Sigmoid colon (tissue), 4 donors: ENCODE measurements around the gene APBB1IP.

Experiments
- CTCF ChIP-seq, 4 experiments: fragments of 450-650 bp in 3 of 4; fragments of 200-600 bp in 1 of 4; IDR thresholded peaks; one replicate each; pipeline ENCODE4 v1.5.1; 2016 to 2019; ENCODE audit warnings: antibody characterized with exemption in 4 of 4, mild to moderate bottlenecking in 3 of 4, moderate library complexity in 2 of 4
- EP300 ChIP-seq, 4 donors: sonication (generic); formaldehyde crosslinking; IDR thresholded peaks; one replicate each; pipeline ENCODE4 v1.6.1; 2017; ENCODE audit warnings: antibody characterized with exemption in 4 of 4
- POLR2A ChIP-seq, 2 donors: fragments of 450-650 bp; IDR thresholded peaks; one replicate each; pipeline ENCODE4 v1.6.1; 2016; ENCODE audit warnings: antibody characterized with exemption in 2 of 2, mild to moderate bottlenecking in 2 of 2, moderate library complexity in 2 of 2
- POLR2AphosphoS5 ChIP-seq, 4 donors: sonication (generic); formaldehyde crosslinking; IDR thresholded peaks; one replicate each; pipeline ENCODE4 v1.6.1; 2017; ENCODE audit warnings: antibody characterized with exemption in 4 of 4

- no peak for TF ChIP-seq CTCF (IDR thresholded peaks at IDR 0.05)
- TF ChIP-seq POLR2A (IDR thresholded peaks at IDR 0.05), result no peak
- TF ChIP-seq EP300 (IDR thresholded peaks at IDR 0.05), result no peak
- no peak for TF ChIP-seq POLR2AphosphoS5 (IDR thresholded peaks at IDR 0.05)
Observed at GRCh38 chr10:26432938-26433337, 5.2 kb upstream of the APBB1IP start.
